GM23338 (cell line): ENCODE data around the gene BTBD1. TPM values are rescaled to one million over a fixed set of nuclear protein-coding genes. Genes with fewer than 3 reads are reported as not detected.
"Not testable (repeated sequence)": the region's sequence is repeated elsewhere in the genome, so short reads cannot be mapped to it uniquely, and the experiment has no call there.

Experiments used
- ATAC-seq: fragments of 200-7000 bp; cut with Tn5 transposase; 3 replicates; pipeline ENCODE4 v1.9.1; 2020
- DNase-seq: peaks from one replicate; pipeline ENCODE4 v3.0.0-alpha.2; 2015; ENCODE audit warnings: low spot score
- H2AFZ ChIP-seq: fragments of 200-600 bp; sonication (generic); 2 replicates; pipeline ENCODE4 v1.8.0; 2016; ENCODE audit warnings: antibody characterized with exemption, mild to moderate bottlenecking, moderate library complexity
- H3F3A ChIP-seq: fragments of 200-600 bp; sonication (generic); replicated peaks from 2 replicates; pipeline ENCODE4 v1.8.0; 2017; ENCODE audit warnings: antibody characterized with exemption, mixed run types, low read depth
- H3K27ac ChIP-seq: fragments of 200-600 bp; sonication (generic); 2 replicates; pipeline ENCODE4 v1.6.1; 2016; ENCODE audit warnings: low read depth
- H3K27me3 ChIP-seq: fragments of 200-600 bp; sonication (generic); 2 replicates; pipeline ENCODE4 v1.8.0; 2016; ENCODE audit warnings: mild to moderate bottlenecking, mixed run types, moderate library complexity; ENCODE audit not compliant: insufficient read depth
- H3K36me3 ChIP-seq: fragments of 200-600 bp; sonication (generic); 2 replicates; pipeline ENCODE4 v1.8.0; 2016; ENCODE audit warnings: mild to moderate bottlenecking; ENCODE audit not compliant: insufficient read depth
- H3K4me1 ChIP-seq: fragments of 200-600 bp; sonication (generic); 2 replicates; pipeline ENCODE4 v1.8.0; 2016; ENCODE audit warnings: mild to moderate bottlenecking, moderate library complexity; ENCODE audit not compliant: insufficient read depth
- H3K4me2 ChIP-seq: fragments of 200-600 bp; sonication (generic); 2 replicates; pipeline ENCODE4 v1.7.1; 2017; ENCODE audit warnings: mixed run types
- H3K4me3 ChIP-seq: fragments of 200-600 bp; sonication (generic); 2 replicates; pipeline ENCODE4 v1.6.1; 2016; ENCODE audit warnings: mixed run types
- H3K79me2 ChIP-seq: fragments of 200-600 bp; sonication (generic); replicated peaks from 2 replicates; pipeline ENCODE4 v1.8.0; 2017; ENCODE audit warnings: mild to moderate bottlenecking; ENCODE audit not compliant: insufficient read depth
- H3K9me2 ChIP-seq: fragments of 200-600 bp; sonication (generic); 2 replicates; pipeline ENCODE4 v1.8.0; 2017; ENCODE audit not compliant: insufficient read depth
- H4K20me1 ChIP-seq: fragments of 200-600 bp; sonication (generic); replicated peaks from 2 replicates; pipeline ENCODE4 v1.8.0; 2017; ENCODE audit warnings: mild to moderate bottlenecking; ENCODE audit not compliant: insufficient read depth
- H3K27ac Mint-ChIP-seq: 2 replicates; pipeline ENCODE4 v1.8.0; 2020; ENCODE audit warnings: inconsistent platforms, mild to moderate bottlenecking, moderate library complexity, mixed read lengths
- H3K27me3 Mint-ChIP-seq: 3 replicates; pipeline ENCODE4 v1.8.0; 2022; ENCODE audit warnings: low read depth, mild to moderate bottlenecking, moderate library complexity, mixed read lengths, inconsistent platforms; ENCODE audit not compliant: insufficient read depth, poor library complexity
- H3K36me3 Mint-ChIP-seq: 3 replicates; pipeline ENCODE4 v1.8.0; 2021; ENCODE audit warnings: low read depth, mild to moderate bottlenecking, inconsistent platforms, moderate library complexity, mixed read lengths
- H3K4me1 Mint-ChIP-seq: 3 replicates; pipeline ENCODE4 v1.8.0; 2020; ENCODE audit warnings: mild to moderate bottlenecking, inconsistent platforms, mixed read lengths
- H3K4me3 Mint-ChIP-seq: 3 replicates; pipeline ENCODE4 v1.8.0; 2021; ENCODE audit warnings: moderate library complexity, mild to moderate bottlenecking, inconsistent platforms, mixed read lengths
- H3K9me3 Mint-ChIP-seq: 3 replicates; pipeline ENCODE4 v1.8.0; 2020; ENCODE audit warnings: moderate library complexity, mild to moderate bottlenecking, inconsistent platforms, mixed read lengths
- CREB1 ChIP-seq: fragments of 250-450 bp; sonication (Bioruptor Pico); IDR thresholded peaks from 2 replicates; pipeline ENCODE4 v1.5.0; 2020; ENCODE audit warnings: low read depth, mild to moderate bottlenecking, moderate library complexity
- CTCF ChIP-seq, 2 experiments: fragments of 200-600 bp in 1 of 2; sonication (generic) in 1 of 2; conservative IDR thresholded peaks; 2 replicates each; pipeline versions ENCODE4 v1.5.1 to v1.6.1; 2016 to 2017; ENCODE audit warnings: antibody characterized with exemption in 2 of 2, low read depth in 2 of 2, mild to moderate bottlenecking in 2 of 2, moderate library complexity in 1 of 2
- ETS1 ChIP-seq: IDR thresholded peaks from 2 replicates; pipeline ENCODE4 v1.6.1; 2016; ENCODE audit warnings: antibody characterized with exemption
- JUNB ChIP-seq: IDR thresholded peaks from one replicate; pipeline ENCODE4 v1.6.1; 2016; ENCODE audit warnings: antibody characterized with exemption; ENCODE audit not compliant: unreplicated experiment
- NANOG ChIP-seq: IDR thresholded peaks from 2 replicates; pipeline ENCODE4 v1.6.1; 2016; ENCODE audit warnings: antibody characterized with exemption, borderline replicate concordance
- REST ChIP-seq: IDR thresholded peaks from one replicate; pipeline ENCODE4 v1.6.1; 2018; ENCODE audit warnings: antibody characterized with exemption; ENCODE audit not compliant: unreplicated experiment
- STAT1 ChIP-seq: IDR thresholded peaks from one replicate; pipeline ENCODE4 v1.6.1; 2016; ENCODE audit warnings: antibody characterized with exemption; ENCODE audit not compliant: unreplicated experiment
- ZNF114 ChIP-seq: fragments of 250-450 bp; sonication (Bioruptor Pico); IDR thresholded peaks from 2 replicates; pipeline ENCODE4 v1.5.0; 2020; ENCODE audit warnings: mild to moderate bottlenecking, moderate library complexity
- ZNF331 ChIP-seq: fragments of 250-450 bp; sonication (Bioruptor Pico); IDR thresholded peaks from 2 replicates; pipeline ENCODE4 v1.5.0; 2020; ENCODE audit warnings: low read depth, mild to moderate bottlenecking, moderate library complexity
- polyA plus RNA-seq: library from polyadenylated mRNA; unstranded; fragments of >200 nt; fragmentation: Nextera tagmentation; extraction: Ambion mirVana; gene quantifications from 2 replicates; pipeline ENCODE4 v1.2.1, GENCODE V29; 2016
- total RNA-seq: library from RNA; depleted of rRNA; stranded (reverse); fragments of >200 nt; shearing (Covaris generic); gene quantifications from 2 replicates; pipeline ENCODE4 v1.2.3, GENCODE V29; 2014

Gene BTBD1
- total and polyA plus RNA-seq, 2 experiments from 2014 or later = 12.6 to 66.1 TPM

GRCh38 chr15:83011271-83012075 is 55.6 kb downstream of the BTBD1 start, which contains the start of gene C15orf40 (continued):
- TF ChIP-seq REST = no peak
- no peak for TF ChIP-seq STAT1
- peak; percentile 86 for TF ChIP-seq ETS1
- no peak for TF ChIP-seq ZNF331 (CRISPR knock-in tag)
- TF ChIP-seq NANOG = no peak
- TF ChIP-seq CREB1 (CRISPR knock-in tag) = no peak
- TF ChIP-seq ZNF114 (CRISPR knock-in tag) = no peak

GRCh38 chr15:83010709-83011270 is 56.3 kb downstream of the BTBD1 start:
- peaks cover 32% of the 10 kb centered on the region for H3K4me1 Mint-ChIP-seq

GRCh38 chr15:83000672-83001031 is 66.4 kb downstream of the BTBD1 start:
- H3K27me3 Mint-ChIP-seq, H3K4me1 ChIP-seq, H4K20me1 ChIP-seq, H3K36me3 ChIP-seq, H3K9me3 Mint-ChIP-seq, H3K4me3 ChIP-seq, H3K4me3 Mint-ChIP-seq, H3F3A ChIP-seq, H3K4me1 Mint-ChIP-seq, H3K27me3 ChIP-seq, H3K27ac ChIP-seq, H3K79me2 ChIP-seq, ATAC-seq, H3K4me2 ChIP-seq, H3K27ac Mint-ChIP-seq, H3K9me2 ChIP-seq, H2AFZ ChIP-seq, DNase-seq: not testable (repeated sequence)
- H3K36me3 Mint-ChIP-seq = peaks cover 14% of the 10 kb centered on the region; the same call in 2 of the 3 replicates

More at GRCh38 chr15:83010709-83011270, 56.3 kb downstream of the BTBD1 start:
- H3K9me3 Mint-ChIP-seq = peaks cover 6% of the 10 kb centered on the region
- peaks cover 24% of the 10 kb centered on the region for H3K36me3 ChIP-seq
- DNase-seq = peak; percentile 81
- H3K4me1 ChIP-seq = peaks cover 13% of the 10 kb centered on the region
- H2AFZ ChIP-seq = peak overlapping the region; percentile 91
- ATAC-seq = peak; percentile 71
- H3K4me2 ChIP-seq = peak overlapping the region; percentile 85
- H3K27ac Mint-ChIP-seq = peak overlapping the region; percentile 94
- H3K4me3 ChIP-seq = peak overlapping the region; percentile 98
- peaks cover 45% of the 10 kb centered on the region for H3K36me3 Mint-ChIP-seq
- no peaks in the 10 kb centered on the region; the same call in 1 of the 2 replicates for H3F3A ChIP-seq
- peaks cover 8% of the 10 kb centered on the region; the same call in 1 of the 2 replicates for H3K9me2 ChIP-seq
- H3K4me3 Mint-ChIP-seq = peak overlapping the region; percentile 97
- H4K20me1 ChIP-seq = no peaks in the 10 kb centered on the region
- H3K79me2 ChIP-seq = peaks cover 17% of the 10 kb centered on the region
- peak overlapping the region; percentile 81; the same call in 1 of the 2 replicates for H3K27ac ChIP-seq
- H3K27me3 ChIP-seq = no peaks in the 10 kb centered on the region
- H3K27me3 Mint-ChIP-seq = peaks cover 22% of the 10 kb centered on the region
- TF ChIP-seq CTCF (conservative IDR thresholded peaks at IDR 0.05; ENCODE audit: low read depth in 2 of 2) (peak; percentile 90 to 94), JUNB (no peak)
